Cerebellar cortex (tissue), 1 donor: ENCODE measurements around the gene FAM234B.
A peak's percentile ranks its signal among the peaks of the same experiment; 100 is the strongest.

Experiments
- DNase-seq: peaks from one replicate; pipeline ENCODE4 v3.0.0-alpha.2; 2015; ENCODE audit warnings: low spot score

FAM234B gene

DNA sequence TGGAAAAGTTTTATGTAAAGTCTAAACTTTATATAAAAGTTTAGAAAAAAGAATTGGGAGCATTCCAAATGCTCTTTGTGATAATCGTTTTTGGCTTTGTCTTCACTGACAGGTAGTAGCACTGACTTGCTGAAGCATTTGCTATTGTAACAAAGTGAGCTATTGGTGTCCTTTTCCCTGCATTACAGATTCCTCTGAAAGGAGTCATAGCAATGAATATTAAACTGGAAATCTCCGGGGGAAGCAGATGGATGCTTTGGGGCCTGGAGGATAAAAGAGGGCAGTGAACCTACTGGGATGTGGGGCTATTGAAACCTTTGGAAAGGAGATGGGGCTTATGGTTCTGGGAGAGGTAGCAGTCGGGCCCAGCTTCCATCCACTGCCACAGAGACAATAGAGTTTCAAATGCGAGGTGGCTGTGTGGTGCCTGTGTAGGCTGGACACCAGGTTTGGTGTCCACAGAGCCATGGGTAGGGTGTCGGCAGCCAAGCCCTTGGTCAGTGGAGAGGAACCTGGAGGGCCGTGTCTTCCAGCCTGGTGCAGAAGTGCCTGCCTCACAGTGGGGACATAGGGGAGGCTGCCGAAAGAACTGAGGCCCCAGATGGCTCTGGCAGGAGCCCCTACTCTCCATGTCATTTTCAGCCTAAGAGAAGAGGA lies 49.1 kb downstream of the FAM234B start:
- no peak for DNase-seq

DNA sequence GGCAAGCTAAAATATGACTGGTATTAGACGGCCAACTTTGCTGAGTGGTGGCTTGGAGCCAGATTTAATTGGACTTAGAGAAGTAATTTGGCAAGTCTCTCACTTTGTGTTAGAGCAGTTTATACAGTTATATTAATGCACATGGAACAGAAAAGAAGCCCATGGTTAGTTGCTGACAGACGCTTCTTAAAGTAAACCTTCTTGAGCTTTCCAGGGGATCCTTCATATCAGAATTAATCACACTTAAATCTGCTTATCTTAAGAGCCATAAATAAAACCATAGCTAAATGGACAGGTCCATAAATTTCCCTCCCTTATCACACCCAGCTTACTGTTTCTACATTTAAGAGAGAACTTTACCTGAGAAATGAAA lies 49.7 kb downstream of the FAM234B start:
- no peak for DNase-seq

DNA sequence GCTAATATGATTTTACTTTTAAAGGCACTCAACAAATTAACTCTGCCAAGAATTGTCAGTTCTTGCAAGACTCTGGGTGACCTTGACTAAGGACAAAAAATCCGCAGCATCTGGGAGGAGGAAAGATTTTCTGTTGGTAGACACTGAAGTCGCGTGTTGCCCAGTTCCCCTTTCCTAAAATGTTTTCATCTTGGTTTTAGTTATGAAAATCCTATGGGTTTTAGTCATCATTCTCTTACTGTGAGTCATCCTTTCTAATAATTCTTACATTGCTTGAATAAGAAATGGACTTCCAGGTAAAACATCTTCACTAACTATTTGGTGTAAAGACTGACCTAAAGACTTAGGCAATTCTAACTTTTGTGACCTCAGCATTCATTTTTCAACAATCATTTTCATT lies 50.2 kb downstream of the FAM234B start:
- DNase-seq = no peak

DNA sequence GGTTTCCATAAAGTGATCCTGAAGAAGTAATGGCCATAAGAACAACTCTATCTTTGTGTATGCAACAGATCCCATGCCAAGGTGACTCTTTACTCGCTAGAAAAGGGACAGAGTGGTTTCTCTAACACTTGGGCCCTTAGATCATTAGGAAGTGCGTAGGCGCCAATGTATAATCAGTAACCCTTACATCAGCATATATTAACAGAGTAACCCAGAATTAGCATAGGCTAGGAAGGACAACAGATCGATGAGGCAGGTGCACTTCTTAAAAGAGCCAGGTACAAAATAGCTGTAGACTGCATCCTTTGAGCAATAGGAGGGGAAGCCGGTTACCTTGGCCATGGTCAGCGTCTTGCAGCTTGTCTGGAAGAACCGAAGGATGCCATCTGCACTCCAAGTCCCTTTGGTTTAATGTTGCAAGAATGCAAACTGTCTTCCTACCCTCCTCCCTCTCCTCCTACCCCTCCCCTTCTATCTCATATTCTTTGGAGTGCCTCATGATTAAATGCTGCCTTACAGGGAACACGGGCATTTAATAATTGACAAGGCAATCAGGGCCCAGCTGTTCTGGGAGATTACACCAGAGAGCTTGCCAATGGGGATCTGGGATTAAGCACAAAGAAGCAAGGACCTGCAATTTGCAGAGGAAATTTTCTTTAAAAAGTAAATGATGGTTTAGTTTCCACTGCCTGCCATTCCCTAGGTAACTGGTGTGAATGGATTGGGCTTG lies 51.2 kb downstream of the FAM234B start:
- DNase-seq = no peak

DNA sequence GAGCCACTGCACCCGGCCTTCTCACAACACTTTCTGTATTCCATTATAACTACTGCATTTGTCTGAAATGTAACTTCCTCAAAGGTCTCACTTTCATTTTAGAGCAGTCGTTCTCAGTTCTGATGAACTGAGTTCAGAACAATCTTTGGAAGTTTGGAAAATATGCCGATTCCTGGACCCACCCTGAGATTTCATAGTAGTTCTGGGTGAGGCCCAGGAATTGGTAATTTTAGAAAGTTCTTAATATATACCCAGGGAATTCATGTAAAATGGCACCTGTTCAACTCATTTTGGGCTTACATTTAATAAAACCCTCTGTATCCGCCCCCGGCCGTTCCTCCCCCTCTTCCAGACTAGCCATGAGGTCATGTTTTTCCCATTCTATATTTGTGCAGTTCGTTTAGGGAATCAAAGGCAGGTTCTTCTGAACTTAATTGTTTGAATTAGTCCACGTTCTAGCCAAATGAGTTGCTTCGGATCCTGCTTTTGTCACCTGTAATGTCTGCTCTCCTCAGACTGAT lies 53.4 kb downstream of the FAM234B start:
- no peak for DNase-seq

DNA sequence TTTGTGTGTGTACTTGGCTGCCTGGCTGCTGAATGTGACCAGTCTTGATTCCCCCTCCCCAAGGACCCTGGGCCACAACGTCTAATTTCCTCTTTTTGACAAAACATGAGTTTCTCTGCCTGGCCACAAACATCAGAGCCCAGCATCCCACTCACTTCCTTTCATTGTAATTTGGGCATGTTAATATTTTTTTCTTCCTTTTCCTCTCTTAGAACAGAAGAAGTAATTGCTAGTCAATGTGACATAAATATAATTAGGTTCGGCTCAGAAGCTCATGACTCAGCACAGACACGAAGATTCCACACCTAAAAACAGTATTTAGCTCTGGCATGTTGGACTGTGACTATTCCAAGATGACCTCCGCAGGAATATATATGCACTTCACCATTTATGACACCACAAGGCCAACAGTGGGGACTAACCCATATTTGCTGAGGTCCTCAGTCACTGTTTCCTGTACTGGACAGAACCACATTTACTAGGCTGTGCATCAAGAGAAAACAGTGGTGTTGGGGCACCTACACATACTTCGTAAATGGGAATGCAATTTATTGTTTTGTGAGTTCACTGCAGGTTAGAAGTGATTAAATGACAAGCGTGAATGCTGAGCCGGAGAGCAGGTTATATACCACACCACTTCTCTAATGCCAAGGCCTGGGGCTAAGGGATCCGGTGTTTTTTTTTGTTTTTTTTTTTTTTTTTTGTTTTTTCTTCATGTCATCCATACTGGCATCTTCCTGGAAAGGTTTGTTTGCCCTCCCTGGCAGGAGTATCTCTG lies 55.1 kb downstream of the FAM234B start:
- peak; percentile 69 for DNase-seq

DNA sequence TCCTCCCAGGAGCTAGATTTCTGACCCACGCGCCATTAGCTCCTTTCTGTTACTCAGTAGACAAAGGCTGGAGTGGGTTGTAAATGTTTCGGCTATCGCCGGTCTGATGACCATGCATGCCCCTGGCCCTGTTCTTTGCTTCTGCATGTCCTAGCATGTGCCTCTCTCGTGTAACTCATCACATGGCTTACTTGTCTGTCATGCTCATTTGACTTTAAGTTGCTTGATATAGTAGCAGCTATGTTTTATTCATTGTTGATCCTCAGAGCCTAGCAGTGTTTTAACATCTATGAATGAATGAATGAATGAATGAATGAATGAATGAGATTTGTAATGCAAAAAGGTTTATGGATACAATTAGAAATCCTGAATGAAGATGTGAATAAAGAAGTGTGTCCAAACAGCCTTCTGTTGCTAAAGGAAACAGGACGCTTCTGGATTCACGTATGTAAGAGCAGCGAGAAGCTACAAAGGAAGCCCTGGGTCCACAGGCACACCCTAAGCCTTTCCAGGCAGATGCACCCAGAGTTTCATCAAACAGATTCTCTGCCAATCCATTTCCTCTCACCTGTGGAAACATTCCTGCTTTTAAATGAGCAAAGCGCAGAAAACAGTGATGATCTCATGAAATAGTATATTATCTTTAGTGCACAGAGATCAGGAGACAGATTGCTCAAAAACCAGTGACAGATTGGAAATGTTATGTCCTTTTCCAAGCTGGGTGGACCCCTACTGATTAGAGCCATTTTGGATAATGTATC lies 55.8 kb downstream of the FAM234B start:
- peak; percentile 32 for DNase-seq

DNA sequence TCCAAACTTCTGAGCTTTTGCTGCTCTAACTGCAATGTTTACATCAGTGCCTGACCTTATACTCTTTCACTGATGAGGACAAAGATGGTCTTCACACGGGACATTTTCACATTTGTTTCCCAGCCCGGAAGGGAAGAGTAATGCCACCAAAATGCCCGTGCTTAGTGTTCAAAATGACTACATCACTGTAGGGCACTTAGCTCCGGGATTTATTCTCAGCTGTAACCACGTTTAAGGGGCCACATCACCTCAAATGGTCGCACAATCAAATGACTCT lies 56.4 kb downstream of the FAM234B start:
- DNase-seq = no peak

DNA sequence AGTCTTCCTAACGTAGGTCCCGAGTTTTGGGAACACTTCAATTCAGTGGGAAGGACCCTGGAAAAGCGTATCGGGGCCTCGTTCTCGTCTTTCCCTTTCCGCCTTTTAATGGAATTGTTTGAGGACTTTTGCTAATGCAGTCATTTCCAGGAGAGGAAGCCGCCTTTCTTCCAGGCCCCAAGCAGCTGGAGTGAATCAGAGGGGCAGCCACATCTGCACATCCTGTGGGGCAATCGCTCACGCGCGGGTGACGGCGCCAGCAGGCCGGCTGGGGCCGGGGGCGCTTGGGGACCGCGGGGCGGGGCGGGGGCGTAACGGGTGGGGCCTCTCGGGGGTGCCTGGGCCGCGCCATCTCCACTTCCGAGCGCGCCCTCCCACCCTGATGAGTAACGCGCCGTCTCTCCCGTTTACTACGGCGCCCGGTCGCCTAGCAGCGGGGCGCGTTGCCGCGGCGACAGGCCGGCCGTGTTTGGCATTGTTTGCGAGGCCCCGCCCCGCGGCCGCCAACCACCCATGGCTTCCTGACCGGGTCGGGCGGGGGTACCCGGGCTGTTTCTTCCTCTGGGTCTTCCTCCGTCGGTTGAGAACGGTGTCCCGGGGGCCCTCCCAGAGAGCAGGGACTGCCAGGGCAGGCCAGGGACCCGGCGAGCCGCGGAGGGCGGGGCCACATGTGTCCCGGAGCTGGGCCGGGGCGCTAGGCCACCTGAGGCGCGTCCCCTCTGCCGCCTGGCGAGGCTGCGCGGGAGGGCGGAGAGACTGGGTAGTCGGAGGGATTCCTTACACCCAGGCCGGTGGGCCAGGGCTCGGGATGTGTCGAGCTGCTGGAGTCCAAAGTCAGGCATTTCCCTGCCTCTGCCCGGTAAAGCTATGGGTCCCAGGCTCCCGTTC lies 56.9 kb downstream of the FAM234B start:
- DNase-seq = peak; percentile 83

DNA sequence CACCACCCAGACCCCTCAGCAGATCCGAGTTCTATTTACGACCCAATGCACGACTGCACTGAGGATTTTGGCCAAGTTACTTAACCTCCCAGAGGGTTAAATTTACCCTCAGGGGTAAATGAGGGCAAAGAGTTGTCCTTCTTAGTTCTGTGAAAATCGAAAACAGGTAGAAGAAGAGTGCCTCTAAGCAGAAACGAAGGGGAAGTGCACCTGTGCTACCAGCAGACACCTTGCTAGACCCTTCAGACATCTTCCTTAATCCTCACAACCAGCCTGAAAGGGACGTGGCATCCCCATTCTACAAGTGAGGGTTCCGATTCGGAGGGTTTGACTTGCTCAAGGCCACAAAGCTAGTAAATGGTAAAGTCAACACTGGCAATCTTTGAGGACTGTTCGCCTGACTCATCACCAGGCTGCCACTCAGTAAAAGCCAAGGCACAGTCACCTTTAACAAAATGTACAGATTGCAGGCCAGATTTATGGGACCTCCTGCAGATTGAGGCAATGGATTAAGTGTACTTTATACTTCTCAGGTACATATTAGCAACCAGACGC lies 57.7 kb downstream of the FAM234B start:
- peak; percentile 85 for DNase-seq

DNA sequence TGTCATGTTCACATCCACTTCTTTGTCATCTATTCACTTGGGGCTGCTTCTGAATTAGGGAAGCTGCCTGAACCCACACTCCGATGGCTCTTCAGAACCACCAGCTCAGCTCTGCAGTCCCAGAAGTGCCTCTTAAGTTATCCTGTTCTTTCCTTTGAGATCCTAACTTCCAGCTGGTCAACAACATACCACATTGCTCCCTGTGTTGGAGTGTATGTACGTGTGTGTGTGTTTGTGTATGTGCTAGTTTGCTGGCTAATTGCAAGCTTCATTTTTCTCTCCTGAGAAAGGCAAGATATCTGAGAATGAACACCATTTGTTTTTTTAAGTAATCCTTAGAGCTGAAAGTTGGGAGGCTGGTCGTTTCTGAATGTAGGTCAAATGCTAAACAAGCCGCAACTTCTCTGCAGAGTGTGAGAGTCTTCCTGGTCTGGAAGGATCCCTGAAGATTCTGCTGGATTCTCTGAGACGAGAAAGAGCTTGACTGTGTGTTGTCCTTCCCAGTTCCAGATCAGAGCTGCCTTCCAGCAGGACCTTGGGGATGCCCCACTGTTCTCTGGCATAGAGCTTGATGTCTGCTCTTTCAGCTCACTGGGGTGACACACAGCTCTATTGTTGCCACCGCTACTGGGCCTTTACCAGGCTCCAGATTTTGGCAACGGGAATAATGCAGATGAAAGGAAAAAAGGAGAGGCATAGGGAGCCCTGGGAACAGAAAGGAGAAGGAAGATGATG lies 58.4 kb downstream of the FAM234B start:
- DNase-seq = peak; percentile 84

DNA sequence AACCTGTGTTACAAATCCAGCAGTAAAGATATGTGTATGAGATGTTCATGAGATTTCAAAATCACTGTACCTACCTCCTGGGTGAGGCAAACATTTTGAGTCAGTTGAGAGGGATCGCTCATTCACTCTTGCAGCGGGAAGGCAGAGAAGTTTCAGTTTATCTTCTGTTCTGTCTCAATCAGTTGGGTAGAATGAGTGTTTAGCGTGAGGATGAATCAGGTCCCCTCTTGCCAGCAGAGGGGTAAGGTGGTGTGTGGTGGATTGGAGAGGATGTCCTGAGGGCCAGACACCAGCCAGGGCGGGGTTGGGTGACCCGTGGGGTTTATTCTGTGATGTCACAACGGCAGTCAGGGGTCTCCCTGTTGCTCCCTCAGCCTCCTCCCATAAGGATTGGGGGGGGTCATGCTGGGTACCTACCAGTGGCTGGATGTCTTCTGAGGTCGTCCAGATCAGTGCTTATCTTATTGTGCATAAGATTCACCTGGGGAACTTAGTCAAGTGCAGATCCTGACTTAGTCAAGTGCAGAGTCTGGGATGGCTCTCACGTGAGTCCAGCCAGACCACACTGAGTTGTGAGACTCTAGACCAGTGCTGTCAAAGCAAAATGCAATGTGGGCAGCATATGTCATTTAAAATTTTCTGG lies 59.3 kb downstream of the FAM234B start, which contains the start of gene GSG1:
Gene GSG1 (minus strand): TSS at position 277 of the 643 bp plus-strand sequence. CDS start 155 bp downstream, at position 122.
- peak; percentile 39 for DNase-seq

DNA sequence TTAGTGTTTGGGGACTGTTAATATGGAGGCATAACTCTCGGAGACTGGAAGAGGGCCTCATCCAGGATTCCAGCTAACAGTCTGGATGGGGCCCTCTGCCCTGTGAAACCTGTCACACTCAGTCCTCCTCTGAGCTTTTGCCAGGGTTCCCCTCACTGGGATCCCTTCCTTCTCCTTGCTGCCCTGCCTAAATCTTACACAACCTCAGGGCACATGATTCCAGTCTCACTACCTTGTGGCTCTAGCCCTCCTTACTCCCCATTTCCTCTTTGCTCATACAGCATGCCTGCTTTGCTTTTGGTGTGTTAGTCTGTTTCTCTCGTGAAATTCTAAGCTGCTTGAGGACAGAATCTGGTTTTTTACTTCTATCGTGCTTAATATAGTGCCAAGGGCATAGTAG lies 60.2 kb downstream of the FAM234B start:
- no peak for DNase-seq

DNA sequence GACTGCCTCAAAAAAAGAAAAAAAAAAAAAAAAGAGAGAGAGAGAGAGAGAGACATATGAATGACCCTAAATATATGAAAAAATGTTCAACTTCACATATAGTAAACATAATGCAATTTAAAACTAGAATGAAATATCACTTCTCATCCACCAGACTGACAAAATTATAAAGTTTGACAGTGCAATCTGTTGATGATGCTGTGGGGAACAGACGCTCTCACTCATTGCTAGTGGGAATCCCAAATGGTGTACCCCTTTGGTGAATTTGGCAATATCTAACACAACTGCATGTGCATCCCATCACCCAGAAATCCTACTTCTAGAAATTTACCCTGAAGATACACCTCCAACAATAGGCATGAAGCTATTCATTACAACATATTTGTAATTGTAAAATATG lies 61.6 kb downstream of the FAM234B start:
- DNase-seq = no peak

DNA sequence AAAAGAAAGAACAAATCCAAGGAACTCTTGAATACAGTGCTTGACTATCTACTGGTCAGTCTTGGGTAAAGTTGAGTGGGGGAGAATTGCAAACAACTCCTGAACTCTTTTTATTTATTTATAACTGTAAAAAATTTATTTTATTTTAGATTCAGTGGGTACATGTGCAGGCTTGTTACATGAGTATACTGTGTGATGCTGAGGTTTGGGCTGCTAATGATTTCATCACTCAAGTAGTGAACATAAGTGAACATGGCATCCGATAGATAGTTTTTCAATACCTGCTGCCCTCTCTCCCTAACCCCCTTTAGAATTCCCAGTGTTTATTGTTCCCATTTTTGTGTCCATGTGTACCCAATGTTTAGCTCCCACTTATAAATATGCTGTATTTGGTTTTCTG lies 62.5 kb downstream of the FAM234B start:
- DNase-seq = no peak

DNA sequence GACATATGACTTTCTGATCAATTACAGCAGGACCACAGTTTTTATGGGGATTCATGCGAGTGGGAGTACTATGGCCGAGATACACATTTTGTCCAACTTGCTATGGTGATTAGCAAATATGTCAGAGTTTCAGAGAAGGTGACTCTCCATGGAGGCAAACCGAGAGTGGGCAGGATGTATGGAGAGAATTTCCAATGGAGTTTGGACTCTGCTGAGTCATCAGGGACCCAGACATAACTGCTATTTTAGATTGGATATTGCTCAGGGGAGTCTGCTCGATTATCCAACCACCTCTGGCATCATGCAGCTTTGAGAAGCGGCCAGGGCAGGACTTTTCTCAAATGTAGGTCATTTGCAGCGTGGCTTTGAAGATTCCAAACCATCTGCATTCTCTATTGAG lies 68.8 kb downstream of the FAM234B start:
- peak; percentile 17 for DNase-seq

DNA sequence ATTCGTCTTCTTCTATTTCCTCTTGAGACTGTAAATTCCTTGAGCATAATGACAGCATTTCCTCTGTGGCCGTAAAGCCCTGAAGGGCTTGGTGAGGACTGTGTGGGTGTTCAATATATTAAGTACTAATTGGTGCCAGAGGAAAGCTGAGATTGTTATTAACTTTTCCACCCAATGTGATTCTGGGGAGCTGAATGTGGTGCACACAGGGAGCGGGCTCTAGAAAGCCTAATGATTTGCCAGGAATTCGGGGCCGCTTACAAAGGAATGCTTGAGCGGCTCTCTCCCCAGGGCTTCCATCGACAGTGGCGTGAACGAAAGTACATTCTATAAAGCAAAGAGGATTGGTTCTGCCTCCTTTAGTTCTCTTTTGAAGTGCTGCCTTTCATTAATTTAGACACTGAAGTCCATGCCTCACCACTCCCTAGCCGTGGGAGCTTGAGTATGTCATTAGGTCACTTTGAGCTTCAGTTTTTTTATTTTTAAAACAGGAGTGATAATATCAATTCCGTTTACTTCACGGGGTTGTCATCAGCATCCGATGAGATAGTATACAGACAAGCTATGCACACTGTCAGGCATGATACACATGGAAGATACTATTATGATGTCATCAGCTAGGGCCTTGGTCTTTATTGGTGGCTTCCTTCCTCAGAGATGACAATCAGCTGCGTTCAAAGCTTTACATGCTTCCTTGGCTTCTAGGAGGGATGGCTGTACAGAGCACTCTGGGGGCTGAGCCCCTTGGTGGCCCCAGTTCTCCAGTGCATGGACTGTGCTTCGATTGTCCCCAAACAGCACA lies 70.3 kb downstream of the FAM234B start:
- DNase-seq = peak; percentile 92

DNA sequence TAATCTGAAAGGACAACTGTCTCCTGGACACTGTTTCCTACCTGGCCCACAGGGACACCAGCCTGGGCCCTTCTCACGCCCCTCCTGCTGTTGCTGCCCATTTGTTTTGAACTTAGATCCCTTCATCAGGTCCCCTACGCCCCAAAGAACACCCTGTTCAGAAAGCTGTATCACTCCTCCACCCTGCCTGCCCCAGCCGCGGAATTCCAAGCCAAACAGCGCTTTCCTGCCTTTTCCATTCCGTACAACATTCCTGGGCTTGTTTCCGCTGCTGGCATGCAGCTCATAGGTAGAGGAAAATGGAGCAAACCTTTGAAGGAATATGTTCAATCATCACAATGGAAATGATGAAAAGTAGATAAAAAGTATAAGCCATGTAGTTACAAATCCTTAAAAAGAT lies 72.1 kb downstream of the FAM234B start:
- no peak for DNase-seq

DNA sequence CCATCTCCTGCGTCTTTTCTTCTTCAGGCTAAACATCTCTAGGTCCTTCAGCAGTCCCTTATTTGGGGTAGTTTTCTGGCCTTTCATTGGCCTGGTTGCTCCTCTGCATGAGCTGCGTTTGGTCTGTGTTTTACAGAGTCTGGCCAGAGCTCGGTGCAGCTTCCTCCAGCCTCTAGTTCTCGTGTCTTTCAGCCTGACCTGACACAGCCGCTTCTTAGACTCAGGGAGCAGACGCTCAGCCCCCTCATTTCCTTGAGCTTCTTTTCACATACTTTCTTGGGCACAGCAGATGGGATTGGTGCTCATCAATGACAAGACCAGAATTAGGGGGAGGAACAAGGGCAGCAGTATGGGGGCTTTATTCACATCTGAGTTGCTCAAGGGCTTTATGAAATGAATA lies 72.8 kb downstream of the FAM234B start:
- DNase-seq = no peak
